Duodenal mucosa (tissue), 2 donors: Measurements from ENCODE around the gene MESP2.
A peak's percentile ranks its signal among the peaks of the same experiment; 100 is the strongest.

Experiments
- H3K27ac ChIP-seq: one replicate; pipeline ENCODE4 v1.7.0; 2013; ENCODE audit warnings: low read depth, low read length
- H3K27me3 ChIP-seq, 2 donors: one replicate each; pipeline ENCODE4 v1.7.0; 2013; ENCODE audit warnings: low read length in 2 of 2, control low read depth in 1 of 2; ENCODE audit not compliant: insufficient read depth in 2 of 2, control insufficient read depth in 1 of 2
- H3K36me3 ChIP-seq, 2 donors: one replicate each; pipeline ENCODE4 v1.7.0; 2013; ENCODE audit warnings: low read length in 2 of 2, control low read depth in 1 of 2; ENCODE audit not compliant: insufficient read depth in 2 of 2, control insufficient read depth in 1 of 2
- H3K4me1 ChIP-seq, 2 donors: one replicate each; pipeline ENCODE4 v1.7.0; 2013; ENCODE audit warnings: low read length in 2 of 2, control low read depth in 1 of 2; ENCODE audit not compliant: insufficient read depth in 2 of 2, control insufficient read depth in 1 of 2
- H3K4me3 ChIP-seq, 2 donors: one replicate each; pipeline ENCODE4 v1.7.0; 2013; ENCODE audit warnings: low read length in 2 of 2, low read depth in 1 of 2
- H3K9ac ChIP-seq, 2 donors: one replicate each; pipeline ENCODE4 v1.7.0; 2013; ENCODE audit warnings: low read length in 2 of 2, low read depth in 1 of 2
- H3K9me3 ChIP-seq, 2 donors: one replicate each; pipeline ENCODE4 v1.7.0; 2013; ENCODE audit warnings: low read length in 2 of 2, control low read depth in 1 of 2; ENCODE audit not compliant: control insufficient read depth in 1 of 2

Gene MESP2

DNA sequence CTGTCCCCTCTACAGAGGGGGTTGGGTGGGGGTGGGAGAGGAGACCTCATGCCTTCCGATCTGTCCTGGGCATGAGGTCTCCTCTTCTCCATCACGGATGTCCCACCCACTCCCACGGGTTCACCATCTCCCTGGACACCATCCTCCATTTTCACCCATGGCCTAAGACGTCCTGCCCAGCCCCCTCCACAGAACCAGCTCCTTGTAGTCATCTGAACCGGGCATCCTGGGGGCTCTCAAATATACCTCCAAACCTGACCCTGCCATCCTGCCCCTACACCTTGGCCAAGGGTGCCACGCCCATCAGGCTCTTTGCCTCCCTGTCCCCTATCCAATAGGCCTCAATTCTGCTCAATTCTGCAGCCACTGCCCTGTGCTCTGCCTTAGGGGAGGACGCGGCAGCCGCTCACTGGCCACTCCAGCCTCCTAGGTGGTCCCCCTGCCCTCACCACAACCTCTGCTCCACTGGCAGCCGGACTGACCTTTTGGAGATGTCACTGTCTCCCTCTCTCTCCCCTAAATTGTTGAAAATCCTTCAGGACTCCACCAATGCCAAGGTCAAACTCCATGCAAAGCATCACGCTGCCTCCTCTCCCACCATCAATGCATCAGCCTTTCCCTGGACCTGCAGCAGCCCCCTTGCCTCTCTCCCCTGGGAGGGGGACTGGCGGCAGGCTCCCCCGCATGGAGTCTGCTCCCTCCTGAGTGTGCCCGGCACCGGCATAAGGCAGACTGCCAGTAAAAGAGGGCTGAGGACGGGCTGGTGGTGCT lies 47.9 kb downstream of the MESP2 start:
- H3K9me3 ChIP-seq, result no peaks in the 10 kb centered on the region
- peaks cover 0 to 4% of the 10 kb centered on the region in 2 donors for H3K27me3 ChIP-seq
- H3K4me3 ChIP-seq, result no peak overlapping the region
- H3K9ac ChIP-seq, result no peak overlapping the region
- no peak overlapping the region for H3K27ac ChIP-seq
- H3K36me3 ChIP-seq, result no peaks in the 10 kb centered on the region
- H3K4me1 ChIP-seq, result peaks cover 14 to 30% of the 10 kb centered on the region in 2 donors

DNA sequence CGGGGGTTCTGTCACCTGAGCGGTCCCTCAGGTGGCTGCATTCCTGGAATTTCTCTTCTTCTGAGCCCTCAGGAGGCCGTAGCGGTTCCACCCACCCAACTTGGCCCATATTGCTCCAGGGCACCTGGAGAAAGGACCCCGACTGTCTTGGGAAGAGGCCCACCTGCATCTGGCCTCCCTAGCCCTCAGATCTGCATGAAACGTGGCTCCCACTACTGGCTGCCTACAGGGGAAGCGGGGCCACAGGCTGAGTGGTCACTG lies 48.4 kb downstream of the MESP2 start:
- Histone ChIP-seq H3K27ac (no peak overlapping the region), H3K9ac (no peak overlapping the region), H3K4me3 (no peak overlapping the region), H3K4me1 (peaks cover 15 to 33% of the 10 kb centered on the region in 2 donors), H3K9me3 (no peaks in the 10 kb centered on the region), H3K27me3 (peaks cover 0 to 4% of the 10 kb centered on the region in 2 donors), H3K36me3 (no peaks in the 10 kb centered on the region)

DNA sequence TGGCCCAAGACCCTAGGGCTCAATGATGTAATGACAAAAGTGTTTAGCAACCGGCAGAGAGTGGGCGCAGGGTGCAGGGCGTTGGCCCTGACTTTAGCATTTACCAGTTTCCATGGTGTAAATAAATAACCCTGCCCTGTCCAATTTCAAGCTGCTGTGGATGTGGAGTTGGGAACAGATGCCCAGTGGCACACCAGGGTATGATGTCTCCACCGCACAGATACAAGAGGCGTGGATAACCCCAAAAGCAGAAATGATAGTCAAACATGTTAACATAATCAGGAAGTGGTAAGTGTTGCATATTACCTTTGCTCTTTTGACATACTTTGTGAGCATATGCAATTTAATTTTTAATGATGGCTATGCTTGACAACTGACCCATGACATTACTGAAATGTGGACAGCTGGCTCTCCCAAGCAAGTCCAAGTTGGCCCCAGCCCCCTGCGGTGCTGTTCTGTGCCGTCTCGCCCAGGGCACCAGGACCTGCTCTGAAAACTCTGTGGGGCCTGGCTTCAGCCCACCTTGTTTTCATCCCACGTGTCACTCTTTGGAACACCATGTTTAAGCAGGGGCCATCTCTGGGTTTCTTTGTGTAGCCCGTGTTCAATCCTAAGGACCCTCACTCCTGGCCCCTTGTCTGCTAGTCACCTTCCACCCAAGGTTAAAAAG lies 49.3 kb downstream of the MESP2 start:
- Histone ChIP-seq H3K36me3 (no peaks in the 10 kb centered on the region), H3K9me3 (no peaks in the 10 kb centered on the region), H3K4me3 (no peak overlapping the region), H3K9ac (no peak overlapping the region), H3K27me3 (peaks cover 0 to 4% of the 10 kb centered on the region in 2 donors), H3K27ac (no peak overlapping the region), H3K4me1 (peaks cover 15 to 33% of the 10 kb centered on the region in 2 donors)

DNA sequence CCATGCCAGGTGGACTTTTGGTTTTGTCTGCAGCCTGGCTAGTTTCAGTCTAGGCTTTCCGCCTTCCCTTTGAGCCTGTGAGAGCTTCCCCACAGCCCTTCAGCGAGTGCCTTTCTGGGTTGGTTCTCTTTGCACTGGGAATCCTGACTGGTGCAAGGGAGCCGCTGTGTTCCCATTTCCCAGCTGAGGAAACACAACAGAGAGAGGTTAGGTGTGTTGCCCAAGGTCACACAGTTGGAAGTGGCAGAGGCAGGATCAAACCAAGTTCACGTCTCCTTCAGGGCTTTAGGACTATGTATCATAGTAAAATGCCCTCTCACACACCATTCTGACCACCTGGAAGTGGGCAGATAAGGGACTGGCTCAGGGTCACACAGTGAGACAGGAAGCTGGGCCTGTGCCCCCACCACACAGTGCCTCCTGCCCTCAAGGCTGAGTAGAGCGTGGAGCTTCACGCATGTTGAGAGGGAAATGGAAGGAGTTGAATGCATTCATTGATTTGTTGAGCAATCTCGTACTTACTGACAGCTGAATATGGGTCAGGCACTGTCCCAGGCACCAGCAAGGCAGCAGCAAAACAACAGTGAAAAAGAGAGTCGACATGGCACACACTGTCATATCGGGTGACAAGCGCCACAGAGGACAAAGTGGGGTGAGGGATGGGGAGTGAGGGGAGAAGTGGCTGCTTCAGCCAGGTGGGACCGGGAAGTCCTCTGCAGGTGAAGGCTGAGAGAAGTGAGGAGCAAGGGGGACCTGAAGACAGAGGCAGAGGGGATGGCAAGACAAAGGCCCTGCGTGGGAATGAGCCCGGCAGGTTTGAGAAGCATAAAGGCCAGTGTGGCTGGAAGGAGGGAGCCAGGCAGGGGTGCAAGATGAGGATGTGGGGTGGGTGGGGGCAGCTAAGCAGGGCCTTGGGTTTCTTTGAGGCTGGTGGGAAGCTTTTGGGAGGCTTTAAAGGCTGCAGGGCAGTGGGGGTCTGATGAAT lies 50.8 kb downstream of the MESP2 start:
- Histone ChIP-seq H3K4me1 (peaks cover 15 to 33% of the 10 kb centered on the region in 2 donors), H3K9me3 (no peaks in the 10 kb centered on the region), H3K27ac (no peak overlapping the region)

DNA sequence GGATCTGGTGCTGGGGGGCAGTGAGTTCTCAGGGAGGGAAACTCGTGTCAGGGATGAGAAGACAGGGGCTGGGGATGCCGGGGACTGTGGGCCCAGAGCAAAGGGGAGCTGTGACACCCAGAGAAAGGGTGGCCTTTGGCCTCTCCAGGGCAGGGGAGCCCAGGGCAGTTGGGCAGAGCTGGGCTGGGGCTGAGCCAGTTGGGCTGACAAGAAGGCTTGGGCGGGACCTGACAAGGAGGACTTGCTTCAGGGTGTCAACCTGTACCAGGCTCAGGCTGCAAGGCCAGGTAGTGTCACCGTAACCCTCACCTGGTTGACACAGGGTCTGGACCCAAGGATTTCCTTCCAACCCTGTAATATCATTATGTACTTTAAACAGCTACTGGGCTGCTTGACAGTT lies 51.7 kb downstream of the MESP2 start:
- no peak overlapping the region for H3K27ac ChIP-seq
- no peak overlapping the region for H3K9ac ChIP-seq

More for the DNA sequence above, 50.8 kb downstream of the MESP2 start:
- H3K27me3 ChIP-seq, result peaks cover 0 to 4% of the 10 kb centered on the region in 2 donors
- peaks cover 3 to 5% of the 10 kb centered on the region in 2 donors for H3K36me3 ChIP-seq
- H3K9ac ChIP-seq, result no peak overlapping the region
- H3K4me3 ChIP-seq, result no peak overlapping the region

More for the DNA sequence above, 51.7 kb downstream of the MESP2 start:
- Histone ChIP-seq H3K4me1 (peaks cover 15 to 33% of the 10 kb centered on the region in 2 donors), H3K4me3 (peak overlapping the region in 1 of 2 donors; percentile 32), H3K9me3 (no peaks in the 10 kb centered on the region), H3K36me3 (peaks cover 4 to 6% of the 10 kb centered on the region in 2 donors), H3K27me3 (no peaks in the 10 kb centered on the region)
